ENCODE data around the gene CYP27C1. TPM values are rescaled to one million over a fixed set of nuclear protein-coding genes. Genes with fewer than 3 reads are reported as not detected.

The CYP27C1 gene
- total and polyA plus RNA-seq, 10 of the 15 experiments (the other 5 are each of a cell fraction or from before 2014, with no cell fraction given): not detected

DNA sequence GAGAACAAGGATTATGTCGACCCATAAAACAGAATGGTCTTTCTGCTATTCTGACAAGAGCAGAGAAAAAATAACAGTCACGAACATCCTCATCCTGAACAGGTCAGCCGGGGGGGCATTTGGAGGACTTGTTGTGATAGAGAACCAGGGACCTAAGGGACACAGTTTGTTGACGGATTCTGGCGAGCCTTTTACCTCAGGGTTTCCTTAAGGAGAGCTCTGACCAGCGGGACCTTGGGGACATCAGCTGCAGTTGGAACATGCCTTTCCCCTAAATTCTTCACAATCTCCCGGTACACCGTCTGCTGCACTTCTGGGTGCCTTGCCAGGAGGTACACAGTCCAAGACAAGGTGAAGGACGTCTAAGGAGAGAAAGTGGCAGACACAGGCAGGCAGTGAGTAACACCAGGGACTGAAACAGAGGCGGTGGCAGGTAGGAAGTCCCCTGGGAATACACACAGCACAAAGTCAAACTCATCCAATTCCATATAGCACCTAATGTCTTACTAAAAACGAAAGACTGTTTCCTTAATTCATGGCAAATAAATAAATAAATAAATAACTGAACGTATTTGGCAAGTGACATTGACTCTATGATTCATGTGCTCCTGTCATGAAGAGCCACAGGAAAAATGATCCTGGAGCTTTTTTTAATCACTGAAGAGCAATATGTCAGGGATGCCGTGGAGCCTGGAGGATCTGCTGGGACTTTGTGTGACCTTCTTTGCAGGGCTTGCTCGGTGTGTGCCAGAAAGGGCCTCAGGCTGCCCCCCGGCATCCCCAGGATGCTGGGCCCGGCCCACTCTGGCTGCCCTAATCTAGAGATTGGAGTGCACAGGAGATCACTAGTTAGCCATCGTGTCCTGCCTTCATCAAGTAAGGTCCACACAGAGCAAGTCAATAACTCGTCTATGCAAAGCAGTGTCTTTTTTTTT, 24.7 kb downstream of the CYP27C1 start:
- H3K27me3 ChIP-seq (replicated peaks in 1 of 2; ENCODE audit: control insufficient read depth in 2 of 2, insufficient read depth in 2 of 2, low read length in 1 of 2): no peaks in the 10 kb centered on the region; a peak in 1 of 4 replicates
- ChIA-PET CTCF (interaction anchor here (2.5 kb wide), 1 partner anchor 284 kb away, joined by 7 read pairs; no protein-coding TSS in a partner anchor), SMC1A (ENCODE audit: uncharacterized antibody, unreplicated experiment) (interaction anchor here (0.6 kb wide), 1 partner anchor 160 kb away, joined by 3 read pairs; no protein-coding TSS in a partner anchor), RAD21 (ENCODE audit: unreplicated experiment) (no interaction called here), POLR2A (interaction anchor here (0.5 kb wide), 1 partner anchor 13 kb away, joined by 5 read pairs; no protein-coding TSS in a partner anchor)
- H3K4me1 ChIP-seq (ENCODE audit: control insufficient read depth, insufficient read depth, low read length): no peaks in the 10 kb centered on the region
- H2AFZ ChIP-seq (ENCODE audit: control insufficient read depth, low read depth, low read length): no peak overlapping the region
- H3K4me3 ChIP-seq: no peak overlapping the region
- H3K36me3 ChIP-seq (ENCODE audit: control insufficient read depth in 2 of 2, insufficient read depth in 2 of 2, low read length in 1 of 2): no peaks in the 10 kb centered on the region
- no peaks in the 10 kb centered on the region for H3K79me2 ChIP-seq (ENCODE audit: control insufficient read depth, insufficient read depth, low read length)
- intact Hi-C loops (cut with micrococcal nuclease; ENCODE audit: unreplicated experiment): no loop called here
- WGBS (ENCODE audit: insufficient coverage, insufficient replicate concordance, low lambda C conversion rate, missing lambda C conversion rate): 54% methylated on average over 18 of the region's 18 CpGs
- no peak overlapping the region for H3K27ac ChIP-seq (ENCODE audit: control insufficient read depth, insufficient read depth)
- H3K4me2 ChIP-seq (ENCODE audit: control insufficient read depth, insufficient read depth): no peak overlapping the region
- H3K9ac ChIP-seq (ENCODE audit: control insufficient read depth, insufficient read depth, low read length): no peak overlapping the region
- BruUV-seq (replicated peaks): no TSS peak
- TF ChIP-seq PML (IDR thresholded peaks at IDR 0.05; ENCODE audit: low read length): no peak
- in situ Hi-C loops (cut with MboI): loop anchor here (5.0 kb wide), 1 partner anchor 452 kb away; the partner anchor contains the start of gene GPR17
- DNase-seq (ENCODE audit: low read depth, low spot score) (no peak), ATAC-seq (no peak), FAIRE-seq (no peak)
- H4K20me1 ChIP-seq (ENCODE audit: control insufficient read depth, insufficient read depth): no peaks in the 10 kb centered on the region
- H3K9me3 ChIP-seq (replicated peaks; ENCODE audit: control insufficient read depth, insufficient read depth, low read length): no peaks in the 10 kb centered on the region

- in situ Hi-C loops (cut with MboI): loop anchor here (5.0 kb wide), 1 partner anchor 283 kb away; no protein-coding TSS in a partner anchor
- RAD21 ChIA-PET (ENCODE audit: unreplicated experiment): no interaction called here
- H3K27ac ChIP-seq (ENCODE audit: control insufficient read depth, insufficient read depth): no peak overlapping the region
- intact Hi-C loops (cut with micrococcal nuclease; ENCODE audit: unreplicated experiment): no loop called here
- H3K27me3 ChIP-seq (replicated peaks in 1 of 2; ENCODE audit: control insufficient read depth in 2 of 2, insufficient read depth in 2 of 2, low read length in 1 of 2): no peaks in the 10 kb centered on the region; a peak in 1 of 4 replicates
- H4K20me1 ChIP-seq (ENCODE audit: control insufficient read depth, insufficient read depth): no peaks in the 10 kb centered on the region
- WGBS (ENCODE audit: insufficient coverage, insufficient replicate concordance, low lambda C conversion rate, missing lambda C conversion rate): 42% methylated on average over 6 of the region's 6 CpGs
- no peak overlapping the region for H2AFZ ChIP-seq (ENCODE audit: control insufficient read depth, low read depth, low read length)
- no peaks in the 10 kb centered on the region for H3K9me3 ChIP-seq (replicated peaks; ENCODE audit: control insufficient read depth, insufficient read depth, low read length)
- no TSS peak for BruUV-seq (replicated peaks)
- CTCF ChIA-PET: interaction anchor here (2.5 kb wide), 1 partner anchor 285 kb away, joined by 7 read pairs; no protein-coding TSS in a partner anchor
- no peak for FAIRE-seq
- no peak overlapping the region for H3K4me2 ChIP-seq (ENCODE audit: control insufficient read depth, insufficient read depth)
- H3K9ac ChIP-seq (ENCODE audit: control insufficient read depth, insufficient read depth, low read length): no peak overlapping the region
- no peaks in the 10 kb centered on the region for H3K4me1 ChIP-seq (ENCODE audit: control insufficient read depth, insufficient read depth, low read length)
- SMC1A ChIA-PET (ENCODE audit: uncharacterized antibody, unreplicated experiment): interaction anchor here (0.6 kb wide), 1 partner anchor 488 kb away, joined by 3 read pairs; no protein-coding TSS in a partner anchor
- POLR2A ChIA-PET: no interaction called here
- DNase-seq (ENCODE audit: low read depth, low spot score): no peak
- H3K79me2 ChIP-seq (ENCODE audit: control insufficient read depth, insufficient read depth, low read length): no peaks in the 10 kb centered on the region
- H3K4me3 ChIP-seq: no peak overlapping the region
- H3K36me3 ChIP-seq (ENCODE audit: control insufficient read depth in 2 of 2, insufficient read depth in 2 of 2, low read length in 1 of 2): no peaks in the 10 kb centered on the region
- ATAC-seq: no peak
- TF ChIP-seq ZNF217 (IDR thresholded peaks at IDR 0.05) (no peak), GATAD2B (conservative IDR thresholded peaks at IDR 0.05; ENCODE audit: low read depth) (no peak), TBL1XR1 (IDR thresholded peaks at IDR 0.05; ENCODE audit: low read depth, low read length) (no peak), ATF3 (IDR thresholded peaks at IDR 0.05; ENCODE audit: borderline replicate concordance, extremely low read depth, low read depth, low read length) (no peak), PAX5 (IDR thresholded peaks at IDR 0.05; ENCODE audit: borderline replicate concordance, low read depth, low read length) (no peak), MYC (IDR thresholded peaks at IDR 0.05; ENCODE audit: insufficient read depth, insufficient read length, insufficient replicate concordance, low read length, severe bottlenecking) (no peak), TCF3 (IDR thresholded peaks at IDR 0.05; ENCODE audit: borderline replicate concordance, insufficient read depth, low read depth, low read length) (no peak), POU2F2 (IDR thresholded peaks at IDR 0.05; ENCODE audit: borderline replicate concordance, low read depth, low read length) (no peak), CBFB (IDR thresholded peaks at IDR 0.05; ENCODE audit: low read depth) (no peak), MEF2A (IDR thresholded peaks at IDR 0.05; ENCODE audit: insufficient read depth, low read depth, low read length) (no peak), BHLHE40 (IDR thresholded peaks at IDR 0.05; ENCODE audit: borderline replicate concordance in 1 of 2, low read depth in 2 of 2, low read length in 1 of 2) (no peak)
These were observed 25.7 kb downstream of the CYP27C1 start for GRCh38 chr2:127194447-127194846.
